ENCODE data around the gene ZNF831.

Gene ZNF831

DNA sequence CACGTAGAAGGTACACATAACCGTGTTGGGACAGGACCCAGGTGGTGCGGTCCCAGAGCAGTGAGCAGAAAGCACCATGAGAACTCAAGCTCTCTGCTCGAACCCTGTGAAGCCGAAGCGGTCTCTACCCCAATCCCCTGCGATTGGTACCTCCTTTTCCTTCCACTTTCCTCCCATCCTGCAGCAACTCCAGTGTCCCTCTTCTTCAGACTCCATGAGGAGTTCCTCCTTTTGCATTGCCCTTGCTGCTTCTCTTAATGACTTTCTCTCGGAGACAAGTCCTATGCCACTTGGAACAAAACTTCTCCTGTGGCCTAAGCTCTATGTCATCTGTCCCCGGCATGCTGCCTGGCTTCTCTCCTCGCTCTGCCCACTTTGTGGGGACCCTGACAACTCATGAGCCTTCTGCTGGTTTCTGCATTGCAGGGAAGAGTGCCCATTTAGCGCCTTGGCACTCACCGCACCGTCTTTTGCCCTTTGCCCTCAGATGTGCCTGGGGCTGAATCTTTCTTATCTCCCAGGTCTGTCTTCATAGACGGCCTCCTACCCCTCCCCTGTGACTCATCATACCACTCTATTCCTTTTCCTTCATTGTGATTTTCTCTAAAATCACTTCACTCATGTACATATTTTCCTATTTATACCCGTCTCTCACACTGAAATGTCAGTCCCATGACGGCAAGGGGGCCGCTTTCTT, 9.2 kb upstream of the ZNF831 start:
- H3K4me3 ChIP-seq (replicated peaks; ENCODE audit: insufficient read depth, low read length) = no peak overlapping the region
- peaks cover 3% of the 10 kb centered on the region for H3K27me3 ChIP-seq (ENCODE audit: insufficient read depth, poor library complexity, severe bottlenecking)
- no peak for DNase-seq (ENCODE audit: low read depth in 1 of 2, low spot score in 1 of 2)
- no peak overlapping the region for H3K27ac ChIP-seq (replicated peaks)
- TF ChIP-seq CTCF (IDR thresholded peaks at IDR 0.05; ENCODE audit: insufficient read depth, low read length) = no peak
- no peak for TF ChIP-seq REST (IDR thresholded peaks at IDR 0.05; ENCODE audit: insufficient replicate concordance, low read depth)
- no peak for TF ChIP-seq GABPA (IDR thresholded peaks at IDR 0.05; ENCODE audit: low read depth)
- TF ChIP-seq POLR2AphosphoS5 (IDR thresholded peaks at IDR 0.05; ENCODE audit: low read depth) = no peak
- no peak for TF ChIP-seq SPI1 (IDR thresholded peaks at IDR 0.05; ENCODE audit: borderline replicate concordance, low read depth)

DNA sequence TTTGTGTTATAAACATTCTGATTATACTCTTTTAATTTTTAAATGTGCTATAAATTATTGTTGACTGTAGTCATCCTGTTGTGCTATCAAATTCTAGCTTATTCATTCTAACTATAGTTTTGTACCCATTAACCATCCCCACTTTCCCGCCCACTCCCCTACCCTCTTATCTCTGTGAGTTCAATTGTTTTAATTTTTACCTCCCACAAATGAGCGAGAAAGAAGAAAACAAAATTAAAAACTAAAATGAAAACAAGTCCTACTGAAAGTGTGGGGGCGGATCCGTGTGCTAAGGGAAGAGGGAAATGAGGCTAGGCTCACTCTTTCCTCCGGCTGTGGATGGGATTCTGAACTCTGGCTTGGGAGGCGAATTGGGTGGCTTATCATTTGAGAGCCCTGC, 6.6 kb upstream of the ZNF831 start:
- peaks cover 3% of the 10 kb centered on the region for H3K27me3 ChIP-seq (ENCODE audit: insufficient read depth, poor library complexity, severe bottlenecking)
- TF ChIP-seq GABPA (IDR thresholded peaks at IDR 0.05; ENCODE audit: low read depth) (no peak), POLR2AphosphoS5 (IDR thresholded peaks at IDR 0.05; ENCODE audit: low read depth) (no peak), CTCF (IDR thresholded peaks at IDR 0.05; ENCODE audit: insufficient read depth, low read length) (no peak), SPI1 (IDR thresholded peaks at IDR 0.05; ENCODE audit: borderline replicate concordance, low read depth) (no peak), REST (IDR thresholded peaks at IDR 0.05; ENCODE audit: insufficient replicate concordance, low read depth) (no peak)
- no peak overlapping the region for H3K4me3 ChIP-seq (replicated peaks; ENCODE audit: insufficient read depth, low read length)
- DNase-seq (ENCODE audit: low read depth in 1 of 2, low spot score in 1 of 2) = no peak
- no peak overlapping the region for H3K27ac ChIP-seq (replicated peaks)

- DNase-seq (ENCODE audit: low read depth in 1 of 2, low spot score in 1 of 2) = no peak
- Histone ChIP-seq H3K4me3 (replicated peaks; ENCODE audit: insufficient read depth, low read length) (no peak overlapping the region), H3K27me3 (ENCODE audit: insufficient read depth, poor library complexity, severe bottlenecking) (peaks cover 3% of the 10 kb centered on the region), H3K27ac (replicated peaks) (no peak overlapping the region)
- TF ChIP-seq SPI1 (IDR thresholded peaks at IDR 0.05; ENCODE audit: borderline replicate concordance, low read depth) = no peak
- TF ChIP-seq REST (IDR thresholded peaks at IDR 0.05; ENCODE audit: insufficient replicate concordance, low read depth) = no peak
- TF ChIP-seq POLR2AphosphoS5 (IDR thresholded peaks at IDR 0.05; ENCODE audit: low read depth) = no peak
- TF ChIP-seq GABPA (IDR thresholded peaks at IDR 0.05; ENCODE audit: low read depth) = no peak
- no peak for TF ChIP-seq CTCF (IDR thresholded peaks at IDR 0.05; ENCODE audit: insufficient read depth, low read length)
These were observed 6.1 kb upstream of the ZNF831 start for GRCh38 chr20:59157531-59157930.

All from HL-60 (cell line).